NCI-H446 treated with DMSO at 0.1 percent for 48 hours (cell line): ENCODE results near the gene FGF22.
"Not testable (repeated sequence)": the region's sequence is repeated elsewhere in the genome, so short reads cannot be mapped to it uniquely, and the experiment has no call there.

ENCODE experiments used
- DNase-seq: peaks from one replicate; lab custom pipeline; 2025; lab: John Stamatoyannopoulos, UW

The FGF22 gene

DNA sequence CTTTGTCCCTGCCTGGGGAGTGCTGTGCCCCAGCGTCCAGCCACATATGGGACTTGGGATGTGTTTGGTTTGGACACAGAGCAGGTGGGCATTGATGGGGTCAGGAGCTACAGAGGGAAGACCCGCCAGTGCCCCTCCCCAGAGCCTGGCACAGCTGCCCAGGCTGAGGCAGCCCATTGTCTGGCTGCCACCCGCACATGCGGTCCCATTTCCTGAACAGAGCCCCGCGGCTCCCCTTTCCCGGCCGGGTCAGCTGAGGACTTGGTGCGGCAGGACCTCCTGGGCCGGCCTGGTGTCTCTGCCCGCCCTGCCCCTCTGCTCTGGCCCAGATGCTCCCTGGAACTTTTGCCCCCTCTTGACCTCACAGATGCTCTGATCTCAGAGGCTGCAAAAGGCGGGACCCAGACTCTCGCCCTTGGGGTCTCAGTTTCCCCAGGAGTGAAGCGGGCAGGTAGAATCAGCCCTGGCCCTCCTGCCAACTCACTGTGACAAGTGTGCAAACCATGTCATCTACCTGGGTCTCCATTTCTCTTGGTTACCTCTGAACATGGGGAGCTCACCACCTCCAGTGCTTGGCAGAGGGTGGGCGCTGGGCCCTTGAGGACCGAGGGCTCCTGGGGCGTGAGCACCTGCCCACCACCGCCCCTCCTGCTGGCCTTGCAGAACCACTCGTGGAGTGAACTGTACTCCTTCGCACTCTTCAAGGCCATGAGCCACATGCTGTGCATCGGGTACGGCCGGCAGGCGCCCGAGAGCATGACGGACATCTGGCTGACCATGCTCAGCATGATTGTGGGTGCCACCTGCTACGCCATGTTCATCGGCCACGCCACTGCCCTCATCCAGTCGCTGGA, 32.2 kb upstream of the FGF22 start:
- DNase-seq = no peak

GRCh38 chr19:608155-609003, 31.3 kb upstream of the FGF22 start:
- no peak for DNase-seq

DNA sequence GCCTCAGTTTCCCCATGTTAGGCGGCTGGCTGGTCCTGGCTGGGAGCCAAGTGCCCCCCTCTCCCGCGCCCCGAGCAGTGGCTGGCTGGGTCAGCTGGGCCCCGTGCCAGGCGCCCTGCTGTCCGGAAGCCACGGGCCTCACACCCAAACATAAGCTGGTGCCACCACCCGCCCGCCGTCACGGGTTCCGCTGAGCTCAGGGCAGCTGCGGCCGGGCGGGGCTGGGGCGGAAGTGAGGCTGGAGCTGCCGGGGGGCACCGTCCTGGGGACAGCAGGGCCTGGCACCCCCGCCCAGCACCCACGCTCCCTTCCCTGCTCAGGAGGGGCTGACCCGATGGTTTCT, 30.7 kb upstream of the FGF22 start:
- no peak for DNase-seq

GRCh38 chr19:610071-610800, 29.4 kb upstream of the FGF22 start:
- DNase-seq = no peak

- DNase-seq = no peak
These were observed 28.7 kb upstream of the FGF22 start for GRCh38 chr19:610801-611480.

DNA sequence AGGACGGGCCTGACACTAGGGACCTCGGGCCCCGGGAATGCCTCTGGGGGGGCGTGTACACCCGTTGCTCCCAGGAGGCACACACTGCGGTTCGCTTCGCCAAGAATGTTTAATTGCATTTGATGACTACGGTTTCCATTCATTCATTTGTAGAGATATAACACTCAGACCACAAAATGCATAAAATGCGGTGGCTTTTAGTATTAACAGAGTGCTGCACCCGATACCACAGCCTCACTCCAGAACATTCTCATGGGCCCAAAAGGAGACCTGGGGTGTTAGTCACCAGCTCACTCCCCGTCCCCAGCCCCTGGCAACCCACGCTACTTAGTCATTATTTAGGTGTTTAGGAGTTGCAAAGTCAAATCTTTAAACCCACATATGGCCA, 28.2 kb upstream of the FGF22 start:
- no peak for DNase-seq

GRCh38 chr19:612941-613340, 26.7 kb upstream of the FGF22 start:
- no peak for DNase-seq

GRCh38 chr19:613732-614567, 25.7 kb upstream of the FGF22 start:
- no peak for DNase-seq

GRCh38 chr19:615619-616018, 24.1 kb upstream of the FGF22 start:
- DNase-seq = no peak

DNA sequence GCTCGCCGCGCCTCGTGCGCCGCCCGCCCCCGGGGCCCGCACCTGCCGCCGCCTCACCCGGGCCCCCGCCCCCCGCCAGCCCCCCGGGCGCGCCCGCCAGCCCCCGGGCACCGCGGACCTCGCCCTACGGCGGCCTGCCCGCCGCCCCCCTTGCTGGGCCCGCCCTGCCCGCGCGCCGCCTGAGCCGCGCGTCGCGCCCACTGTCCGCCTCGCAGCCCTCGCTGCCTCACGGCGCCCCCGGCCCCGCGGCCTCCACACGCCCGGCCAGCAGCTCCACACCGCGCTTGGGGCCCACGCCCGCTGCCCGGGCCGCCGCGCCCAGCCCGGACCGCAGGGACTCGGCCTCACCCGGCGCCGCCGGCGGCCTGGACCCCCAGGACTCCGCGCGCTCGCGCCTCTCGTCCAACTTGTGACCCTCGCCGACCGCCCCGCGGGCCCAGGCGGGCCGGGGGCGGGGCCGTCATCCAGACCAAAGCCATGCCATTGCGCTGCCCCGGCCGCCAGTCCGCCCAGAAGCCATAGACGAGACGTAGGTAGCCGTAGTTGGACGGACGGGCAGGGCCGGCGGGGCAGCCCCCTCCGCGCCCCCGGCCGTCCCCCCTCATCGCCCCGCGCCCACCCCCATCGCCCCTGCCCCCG, 23.5 kb upstream of the FGF22 start:
- DNase-seq = no peak

- DNase-seq = no peak
These were observed 22.7 kb upstream of the FGF22 start for GRCh38 chr19:616747-617526.

- DNase-seq = no peak
These were observed 22.0 kb upstream of the FGF22 start for GRCh38 chr19:617551-618246.

GRCh38 chr19:618247-618619, 21.4 kb upstream of the FGF22 start:
- DNase-seq = no peak

GRCh38 chr19:618674-619285, 20.9 kb upstream of the FGF22 start:
- DNase-seq = no peak

DNA sequence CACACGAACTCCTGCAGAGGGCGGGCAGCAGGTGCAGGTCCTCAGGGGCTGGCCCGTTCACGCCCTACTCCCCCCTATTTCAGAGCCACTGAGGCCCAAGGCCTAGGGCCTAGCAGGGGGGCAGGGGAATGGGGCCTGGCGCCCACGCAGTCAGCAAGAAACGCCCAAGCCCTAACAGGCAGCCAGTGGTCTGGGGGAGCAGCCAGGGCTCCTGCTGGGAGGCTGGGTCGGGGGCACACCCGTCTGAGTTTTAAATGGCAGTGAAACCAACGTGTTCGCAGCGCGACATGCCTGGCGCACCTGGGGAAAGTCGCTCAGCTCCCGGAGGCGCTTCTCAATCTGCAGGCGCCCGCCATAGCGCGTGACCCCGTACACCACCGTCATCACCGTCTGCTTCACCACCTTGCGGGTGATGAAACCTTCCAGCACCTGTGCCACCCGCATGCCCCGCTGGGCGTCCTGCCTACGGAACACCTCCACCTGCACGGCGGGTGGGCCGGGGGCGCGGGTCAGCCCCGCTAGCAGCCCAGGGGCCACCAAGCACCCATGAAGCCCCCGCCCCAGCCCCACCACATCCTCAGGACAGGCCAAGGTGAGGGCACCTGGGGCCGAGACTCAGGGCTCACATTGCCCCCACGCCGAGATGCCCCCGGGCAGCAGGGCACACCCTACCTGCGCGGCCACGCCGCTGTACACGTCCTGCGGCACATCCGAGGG, 20.2 kb upstream of the FGF22 start:
- DNase-seq = no peak

DNA sequence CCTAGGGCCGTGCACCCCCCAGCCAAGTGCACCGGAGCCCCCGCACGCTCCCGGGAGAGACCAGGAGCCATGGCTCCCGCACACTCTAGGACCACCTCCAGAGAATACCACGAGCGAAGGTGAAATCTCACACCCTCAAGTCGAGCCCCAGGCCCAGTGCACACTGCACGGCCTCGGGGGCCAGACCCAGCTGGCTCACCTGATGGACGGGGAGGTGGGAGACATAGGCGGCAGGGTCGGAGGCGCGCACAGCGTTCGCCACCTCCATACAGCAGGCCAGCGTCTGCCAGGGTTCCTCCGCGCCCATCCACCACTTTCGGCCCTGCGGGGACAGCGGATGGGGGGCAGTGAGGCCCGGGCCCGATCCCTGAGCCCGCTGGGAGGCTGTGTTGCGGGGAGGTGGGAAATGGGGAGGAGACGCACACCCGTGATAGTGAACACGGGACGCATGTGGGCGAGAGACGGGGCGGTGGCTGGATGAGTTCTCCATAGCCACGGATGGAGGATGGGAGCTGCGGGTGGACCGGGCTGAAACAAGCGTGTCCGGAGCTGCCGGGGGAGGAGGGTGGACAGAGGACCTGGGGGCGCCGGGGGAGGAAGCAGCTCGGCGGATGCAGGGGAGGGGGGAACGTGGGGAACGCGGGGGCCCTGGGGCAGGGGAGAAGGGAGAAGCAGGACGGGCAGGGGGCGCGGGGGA, 19.4 kb upstream of the FGF22 start:
- DNase-seq = no peak

DNA sequence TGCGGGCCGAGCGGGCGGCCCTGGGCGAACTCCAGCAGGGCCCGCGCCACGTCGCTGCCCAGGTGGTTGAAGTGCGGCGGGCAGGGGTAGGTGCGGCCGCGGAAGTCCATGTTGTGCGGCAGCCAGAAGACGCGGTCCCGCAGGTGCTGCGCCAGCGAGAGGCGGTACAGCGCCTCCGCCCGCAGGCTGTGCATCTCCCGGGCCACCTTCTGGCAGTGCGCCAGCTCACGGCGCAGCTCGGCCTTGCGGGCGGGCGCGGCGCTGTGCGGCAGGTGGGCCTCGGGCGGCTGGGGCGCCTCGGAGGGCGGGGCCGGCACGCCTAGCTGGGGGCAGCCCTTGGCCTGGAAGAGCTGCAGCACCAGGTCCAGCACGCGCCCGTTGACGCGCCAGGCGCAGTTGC, 18.5 kb upstream of the FGF22 start:
- not testable (repeated sequence) for DNase-seq

DNA sequence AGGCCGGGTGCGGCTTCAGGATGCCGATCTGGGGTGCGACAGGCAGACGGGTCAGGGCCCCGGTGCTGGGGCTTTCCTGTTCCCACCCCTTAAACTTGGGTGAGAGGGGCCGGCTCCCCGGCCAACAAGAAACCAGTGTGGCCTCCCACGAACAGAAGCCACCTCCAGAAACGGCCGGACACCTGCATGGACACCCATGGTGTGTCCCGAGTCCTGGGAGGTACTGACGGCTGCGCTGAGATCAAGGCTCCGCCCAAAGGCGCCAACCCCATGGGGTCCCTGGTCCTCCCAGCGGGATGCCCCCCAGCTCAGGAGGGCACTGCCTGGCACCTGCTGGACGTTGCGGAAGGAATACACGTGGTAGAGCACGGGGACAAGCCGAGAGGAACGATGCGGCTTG, 17.9 kb upstream of the FGF22 start:
- no peak for DNase-seq
